ENCODE results near the gene SLC25A39. TPM values are rescaled to one million over a fixed set of nuclear protein-coding genes. Genes with fewer than 3 reads are reported as not detected.
"Not testable (repeated sequence)": the region's sequence is repeated elsewhere in the genome, so short reads cannot be mapped to it uniquely, and the experiment has no call there.

Gene SLC25A39
- polyA plus RNA-seq (2013, experiment 1 of 2; ENCODE audit: insufficient read length), result 77.5 TPM
- polyA plus RNA-seq (2013, experiment 2 of 2; ENCODE audit: insufficient read length), result 84.0 TPM

DNA sequence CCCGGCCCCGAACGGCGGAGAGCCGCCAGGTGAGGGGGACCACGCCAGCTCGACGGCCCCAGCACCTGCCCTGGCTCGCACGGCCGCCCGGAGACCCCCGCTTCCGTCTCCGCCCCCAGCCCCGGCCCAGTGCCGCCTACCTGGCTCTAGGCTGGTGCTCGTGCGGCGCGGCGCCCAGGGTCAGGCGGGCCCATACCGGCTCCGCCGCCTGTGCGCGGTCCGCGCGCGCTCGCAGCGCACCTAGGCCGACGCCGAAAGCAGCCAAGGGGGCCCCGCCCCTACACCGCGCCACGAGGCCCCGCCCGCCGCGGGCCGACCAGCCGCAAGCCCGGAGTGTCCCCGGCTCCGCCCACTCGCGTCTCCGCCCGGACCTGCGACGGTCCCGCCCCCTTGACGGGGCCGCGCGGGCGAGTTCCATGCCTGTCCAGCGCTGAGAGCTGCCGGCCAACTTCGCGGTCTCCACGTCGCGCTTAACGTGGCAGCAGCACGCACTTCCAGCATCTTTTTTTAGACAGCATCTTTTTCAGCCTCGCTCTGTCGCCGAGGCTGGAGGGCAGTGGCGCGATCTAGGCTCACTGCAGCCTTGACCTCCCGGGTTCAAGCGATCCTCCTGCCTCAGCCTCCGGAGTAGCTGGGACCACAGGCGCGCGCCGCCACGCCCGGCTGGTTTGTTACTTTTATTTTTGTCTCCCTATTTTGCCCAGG lies at the start of gene SLC25A39:
Gene SLC25A39, minus strand, starts transcription at position 253 of the 705 bp plus-strand sequence. CDS start 1,261 bp downstream, outside the sequence.
- peak; percentile 92 for DNase-seq

- DNase-seq, result no peak
These were observed 47.4 kb upstream of the SLC25A39 start for GRCh38 chr17:44372036-44372435.

DNA sequence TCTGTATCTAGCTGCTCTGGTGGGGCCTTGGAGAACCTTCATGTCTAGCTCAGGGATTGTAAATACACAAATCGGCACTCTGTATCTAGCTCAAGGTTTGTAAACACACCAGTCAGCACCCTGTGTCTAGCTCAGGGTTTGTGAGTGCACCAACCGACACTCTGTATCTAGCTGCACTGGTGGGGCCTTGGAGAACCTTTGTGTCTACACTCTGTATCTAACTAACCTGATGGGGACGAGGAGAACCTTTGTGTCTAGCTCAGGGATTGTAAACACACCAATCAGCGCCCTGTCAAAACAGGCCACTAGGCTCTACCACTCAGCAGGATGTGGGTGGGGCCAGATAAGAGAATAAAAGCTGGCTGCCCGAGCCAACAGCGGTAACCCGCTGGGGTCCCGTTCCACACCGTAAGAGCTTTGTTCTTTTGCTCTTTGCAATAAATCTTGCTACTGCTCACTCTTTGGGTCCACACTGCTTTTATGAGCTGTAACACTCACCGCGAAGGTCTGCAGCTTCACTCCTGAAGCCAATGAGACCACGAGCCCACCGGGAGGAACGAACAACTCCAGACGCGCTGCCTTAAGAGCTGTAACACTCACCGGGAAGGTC lies 44.9 kb upstream of the SLC25A39 start:
- DNase-seq, result not testable (repeated sequence)

GRCh38 chr17:44368391-44369243 lies 44.0 kb upstream of the SLC25A39 start:
- DNase-seq, result not testable (repeated sequence)

DNA sequence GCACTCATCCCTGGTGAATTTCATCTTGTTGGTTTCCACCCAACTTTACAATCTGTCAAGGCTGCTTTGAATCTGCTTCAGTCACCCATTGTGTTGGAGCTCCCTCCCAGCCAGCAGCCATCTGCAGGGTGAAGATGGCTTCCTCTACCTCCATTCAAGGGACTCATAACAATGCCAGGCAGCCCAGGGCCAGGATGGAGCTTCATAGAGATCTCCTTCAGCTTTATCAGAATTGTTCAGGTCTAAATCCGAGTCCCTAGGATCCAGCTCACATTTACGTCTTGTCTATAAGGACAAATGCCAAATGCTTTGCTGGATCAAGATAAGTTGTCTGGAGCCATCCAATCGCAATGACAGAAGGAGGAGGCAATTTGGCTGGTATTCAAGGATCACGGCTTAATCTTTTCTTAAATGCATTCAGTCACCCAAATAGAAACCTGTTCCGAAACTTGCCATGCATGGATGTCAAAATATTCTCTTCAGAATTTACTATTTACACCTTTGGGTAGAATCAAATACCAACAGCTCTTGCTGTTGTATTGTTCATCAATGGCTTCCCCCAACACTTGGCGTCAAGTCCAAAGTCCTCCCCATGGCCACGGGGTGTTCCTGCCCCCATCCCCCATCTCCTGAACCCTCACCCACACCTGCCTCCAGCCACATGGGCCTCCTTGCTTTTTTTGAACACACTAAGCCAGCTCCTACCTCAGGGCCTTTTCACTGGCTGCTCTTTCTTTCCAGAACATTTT lies 42.8 kb upstream of the SLC25A39 start:
- DNase-seq, result no peak

- DNase-seq, result not testable (repeated sequence)
These were observed 40.4 kb upstream of the SLC25A39 start for GRCh38 chr17:44365051-44365450.

GRCh38 chr17:44363613-44364159 lies 39.1 kb upstream of the SLC25A39 start, which contains the start of gene FAM171A2:
Gene FAM171A2, minus strand, starts transcription at chr17:44363853. Its CDS starts 139 bp downstream, at chr17:44363714.
- DNase-seq, result peak; percentile 59

GRCh38 chr17:44362949-44363612 lies 38.5 kb upstream of the SLC25A39 start:
- DNase-seq, result no peak

- DNase-seq, result no peak
These were observed 37.9 kb upstream of the SLC25A39 start for GRCh38 chr17:44362459-44362948.

DNA sequence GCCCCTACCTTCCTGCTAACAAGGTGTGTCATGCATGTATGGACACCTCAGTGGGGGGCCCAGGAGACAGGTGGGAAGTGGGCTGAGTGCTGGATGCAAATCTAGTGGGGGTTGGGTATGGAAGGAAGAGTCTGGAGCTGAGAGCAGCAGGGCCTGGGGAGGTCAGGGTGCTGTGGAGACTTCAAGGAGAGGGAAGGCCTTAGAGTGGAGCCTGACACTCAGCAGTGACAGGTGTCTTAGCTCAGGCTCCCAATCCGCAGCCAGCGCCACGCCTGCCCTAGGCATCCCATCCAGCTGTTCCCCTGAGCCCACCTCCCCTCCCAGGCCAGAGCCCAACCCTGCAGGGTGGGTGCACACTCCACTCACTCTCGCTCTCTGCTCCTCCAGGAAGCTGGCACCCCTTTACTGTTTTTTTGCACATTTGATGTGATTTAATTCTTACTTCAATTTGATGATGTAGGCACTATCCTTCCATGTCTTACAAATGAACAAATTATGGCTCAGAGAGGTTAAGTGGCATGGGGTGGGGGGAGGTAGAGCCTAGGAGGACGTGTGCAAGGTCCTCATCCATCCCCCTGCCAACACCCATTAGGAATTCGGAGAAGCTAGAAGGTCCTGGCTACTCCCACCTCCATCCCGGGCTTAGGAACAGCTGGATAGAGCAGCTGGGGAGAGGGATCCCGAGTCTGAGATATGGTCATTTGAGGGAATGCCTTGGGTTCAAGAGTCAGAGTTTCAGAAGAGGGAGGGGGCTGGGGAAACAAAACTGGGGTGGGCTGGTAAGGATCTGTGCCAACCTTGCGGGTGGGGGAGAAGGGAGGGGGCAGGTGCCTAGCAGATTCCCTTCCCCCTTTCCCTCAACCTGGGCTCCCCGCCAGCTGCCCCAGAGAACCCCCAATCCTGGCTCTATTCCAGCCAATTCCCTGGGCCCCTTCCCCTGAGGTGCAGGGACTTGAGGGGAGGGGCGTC lies 37.0 kb upstream of the SLC25A39 start:
- no peak for DNase-seq

DNA sequence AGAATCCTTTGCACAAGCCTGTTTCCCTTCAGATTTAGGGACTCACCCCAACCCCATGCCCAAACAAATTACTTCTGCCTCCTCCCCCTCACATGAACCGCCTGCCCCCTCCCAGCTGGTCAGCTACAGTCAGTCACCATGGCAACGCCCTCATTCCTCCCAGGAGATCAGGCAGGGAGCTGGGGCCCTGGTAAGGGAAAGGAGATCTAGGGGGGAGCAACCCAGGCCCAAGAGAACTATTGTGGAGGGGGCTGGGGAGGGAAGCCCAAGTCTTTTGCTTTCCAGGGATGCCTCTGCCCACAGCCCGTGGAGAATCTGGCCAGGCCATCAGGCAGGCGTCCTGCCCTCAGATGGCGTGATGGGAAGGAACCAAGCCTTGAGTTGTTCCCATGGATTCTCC lies 36.2 kb upstream of the SLC25A39 start:
- DNase-seq, result peak; percentile 49

DNA sequence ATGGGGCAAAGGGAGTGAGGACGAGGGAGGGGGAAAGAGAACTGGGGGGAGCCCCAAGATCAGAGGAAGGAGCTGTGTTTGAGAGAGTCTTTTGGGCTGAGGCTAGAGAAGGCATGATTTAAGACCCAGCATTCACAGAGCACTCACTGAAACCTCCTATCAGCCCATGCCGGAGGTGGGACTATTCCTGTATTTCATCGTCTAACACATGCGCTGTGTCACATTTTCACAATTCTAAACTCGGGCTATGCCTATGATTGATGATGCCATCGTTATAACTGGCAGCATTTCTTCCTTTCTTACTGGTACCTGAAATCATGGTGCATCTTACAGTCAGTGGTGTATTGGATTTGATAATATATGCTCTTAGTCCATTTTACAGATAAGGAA lies 35.5 kb upstream of the SLC25A39 start:
- no peak for DNase-seq

DNA sequence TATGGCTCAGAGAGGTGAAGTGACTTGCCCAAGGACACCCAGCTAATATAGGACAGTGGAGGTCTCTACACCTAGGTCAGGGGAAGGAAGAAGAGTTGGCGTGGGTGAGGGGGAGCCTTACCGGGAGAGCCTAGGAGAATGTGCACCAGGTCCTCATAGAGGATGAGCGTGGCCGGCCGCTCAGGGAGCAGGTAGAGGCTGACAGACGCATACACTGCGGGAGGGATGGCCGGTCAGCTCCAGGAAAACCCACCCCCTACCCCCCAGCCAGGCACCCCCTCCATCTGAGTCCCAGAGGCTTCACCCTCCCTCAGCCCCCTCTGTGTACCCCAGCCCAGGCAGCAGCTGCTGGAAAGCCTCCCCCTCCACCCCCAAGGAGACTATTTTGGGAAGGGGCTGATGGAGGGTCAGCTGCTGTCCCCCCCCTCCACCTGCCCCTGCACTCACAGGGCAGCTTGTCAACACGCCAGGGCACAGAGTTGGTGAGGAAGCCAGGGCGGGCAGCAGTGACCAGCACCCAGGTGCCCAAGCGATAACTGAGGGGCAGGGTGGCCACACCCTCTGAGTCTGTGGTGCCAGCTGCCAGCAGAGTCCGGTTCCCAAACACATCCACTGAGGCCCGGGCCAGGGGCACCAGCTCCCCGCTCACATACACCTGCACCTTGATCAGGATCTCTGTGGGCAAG lies 35.0 kb upstream of the SLC25A39 start:
- no peak for DNase-seq

- DNase-seq, result no peak
These were observed 34.4 kb upstream of the SLC25A39 start for GRCh38 chr17:44359006-44359405.

GRCh38 chr17:44358066-44358465 lies 33.4 kb upstream of the SLC25A39 start:
- DNase-seq, result no peak

DNA sequence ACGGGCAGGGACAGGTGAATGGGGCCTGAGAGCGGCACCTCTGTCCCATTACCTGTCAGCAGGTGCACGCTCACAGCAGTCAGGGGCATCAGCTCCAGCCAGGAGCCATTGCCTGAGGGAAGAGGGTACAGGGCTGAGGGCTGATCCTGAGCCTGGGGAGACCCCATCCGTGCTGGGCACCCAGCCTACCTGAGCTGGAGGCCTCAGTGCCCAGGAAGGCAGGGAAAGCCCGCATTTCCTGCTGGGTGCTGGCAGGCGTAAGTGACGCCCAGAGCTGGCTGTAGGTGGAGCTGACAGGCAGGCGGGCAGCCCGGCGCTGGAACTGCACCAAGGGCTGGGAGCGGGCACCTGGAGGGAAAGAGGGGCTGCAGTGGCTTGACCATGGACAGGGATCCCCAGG lies 31.6 kb upstream of the SLC25A39 start:
- DNase-seq, result no peak

DNA sequence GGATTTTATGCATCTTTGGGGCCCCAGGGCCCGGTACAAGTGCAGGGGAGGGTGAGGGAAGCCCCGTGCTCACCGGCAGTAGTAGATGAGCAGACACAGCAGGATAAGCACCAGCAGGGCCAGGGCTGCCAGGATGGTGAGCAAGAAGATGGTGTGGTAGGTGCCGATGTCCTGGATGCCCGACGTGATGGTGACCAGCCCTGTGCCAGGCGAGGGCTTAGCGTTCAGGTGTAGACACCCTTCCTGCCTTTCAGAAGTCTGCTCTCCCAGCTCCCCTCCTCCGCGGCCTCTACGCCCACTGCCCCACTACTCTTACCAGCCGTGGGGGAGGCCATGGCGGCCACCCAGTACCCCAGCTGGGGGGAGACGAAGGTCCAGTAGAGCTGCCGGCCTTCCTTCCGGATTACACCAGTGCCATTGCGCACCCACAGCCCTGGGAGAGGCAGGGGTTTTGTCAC lies 31.0 kb upstream of the SLC25A39 start:
- DNase-seq, result no peak

DNA sequence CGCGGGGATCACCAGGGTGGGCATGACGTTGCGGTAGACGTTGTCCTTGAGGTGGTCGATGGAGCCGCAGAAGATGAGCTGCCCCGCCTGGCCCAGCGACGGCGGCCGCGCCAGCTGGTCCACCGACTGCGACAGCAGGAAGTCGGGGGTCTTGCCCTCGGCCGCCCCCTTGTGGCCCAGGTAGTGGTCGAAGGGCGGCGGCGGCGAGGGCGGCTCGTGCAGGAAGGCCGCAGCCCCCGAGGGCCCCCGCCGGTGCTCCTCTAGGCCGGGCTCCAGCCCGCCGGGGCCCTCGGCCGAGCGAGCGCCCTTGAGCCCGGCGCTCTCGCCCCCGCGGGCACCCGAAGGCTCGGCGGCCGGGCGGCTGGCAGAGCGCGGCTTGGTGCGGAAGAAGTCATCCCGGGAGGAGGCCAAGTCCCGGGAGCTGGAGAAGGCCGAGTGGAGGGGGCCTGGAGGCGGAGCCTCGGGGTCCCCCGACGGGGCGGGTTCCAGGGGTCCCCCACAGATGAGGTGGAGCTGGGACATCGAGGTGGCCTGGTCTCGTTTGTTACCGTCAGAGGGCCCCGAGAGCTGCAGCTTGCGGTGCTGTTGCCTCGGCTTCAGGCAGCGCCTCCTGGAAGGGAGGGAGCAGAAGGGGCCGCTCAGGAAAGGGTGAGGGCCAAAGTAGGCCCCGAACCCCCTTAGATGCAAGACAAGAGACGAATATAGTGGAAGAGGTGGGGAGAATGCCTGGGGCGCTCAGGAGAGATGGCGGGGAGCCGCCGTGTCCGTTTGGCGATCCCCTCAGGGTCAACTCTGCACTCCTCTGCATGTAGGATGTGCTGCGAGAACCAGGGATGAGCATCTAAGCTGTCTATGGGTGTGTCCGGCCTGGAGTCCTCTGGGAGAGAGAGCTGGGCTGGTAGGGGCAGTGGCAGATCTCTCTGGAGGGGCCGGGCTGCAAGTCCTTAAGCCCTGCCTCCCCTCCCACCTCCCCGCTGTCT lies 30.2 kb upstream of the SLC25A39 start:
- DNase-seq, result no peak
